Upper lobe of right lung (tissue), 1 donor: ENCODE measurements around the gene KRTCAP2. TPM values are rescaled to one million over a fixed set of nuclear protein-coding genes. Genes with fewer than 3 reads are reported as not detected.

Source experiments
- ATAC-seq: fragments of 200-7000 bp; cut with Tn5 transposase; one replicate; pipeline ENCODE4 v1.9.1; 2020; ENCODE audit warnings: mild to moderate bottlenecking, moderate library complexity
- DNase-seq: peaks from one replicate; pipeline ENCODE4 v3.0.0-alpha.2; 2020
- H3K27ac ChIP-seq: fragments of 200-600 bp; one replicate; pipeline ENCODE4 v1.8.0; 2022
- H3K27me3 ChIP-seq: fragments of 200-600 bp; one replicate; pipeline ENCODE4 v1.8.0; 2022; ENCODE audit warnings: mild to moderate bottlenecking
- H3K36me3 ChIP-seq: fragments of 200-600 bp; one replicate; pipeline ENCODE4 v1.8.0; 2022
- H3K4me1 ChIP-seq: fragments of 200-600 bp; one replicate; pipeline ENCODE4 v1.8.0; 2022
- H3K4me3 ChIP-seq: fragments of 200-600 bp; one replicate; pipeline ENCODE4 v1.8.0; 2022; ENCODE audit warnings: mild to moderate bottlenecking
- H3K9me3 ChIP-seq: fragments of 200-600 bp; one replicate; pipeline ENCODE4 v1.8.0; 2022
- CTCF ChIP-seq: fragments of 200-600 bp; IDR thresholded peaks from one replicate; pipeline ENCODE4 v1.8.0; 2022; ENCODE audit warnings: antibody characterized with exemption
- intact Hi-C: fragments of 100-400 bp; cut with DNase I; formaldehyde crosslinking; loops from one replicate; pipeline ENCODE4 v1.11.0; 2022
- total RNA-seq: library from RNA; stranded (reverse); fragmentation: NEBNext Ultra II Directional; extraction: Animal tissue kit (Norgen Biotek cat#: 25700); gene quantifications from one replicate; pipeline ENCODE4 v1.2.1, GENCODE V29; 2021
- donor health status: DM: no; HTN: yes; CAD: no; lungs with severe emphysema.

Gene KRTCAP2
- total RNA-seq, 1 donor from 2014 or later, result 130 TPM

- Histone ChIP-seq H3K27me3 (peaks cover 3% of the 10 kb centered on the region), H3K4me3 (peak overlapping the region; percentile 60), H3K4me1 (peaks cover 39% of the 10 kb centered on the region), H3K27ac (peak overlapping the region; percentile 91), H3K36me3 (peaks cover 47% of the 10 kb centered on the region), H3K9me3 (no peaks in the 10 kb centered on the region)
- intact Hi-C loops, result no loop called here
- no peak for TF ChIP-seq CTCF
- no peak for ATAC-seq
- DNase-seq, result no peak
Observed at GRCh38 chr1:155133799-155134281, 39.3 kb downstream of the KRTCAP2 start.

- no peak for DNase-seq
- ATAC-seq, result no peak
- H3K9me3 ChIP-seq, result no peaks in the 10 kb centered on the region
- TF ChIP-seq CTCF, result no peak
- peak overlapping the region; percentile 64 for H3K4me3 ChIP-seq
- intact Hi-C loops, result no loop called here
- peaks cover 9% of the 10 kb centered on the region for H3K27me3 ChIP-seq
- H3K4me1 ChIP-seq, result peaks cover 37% of the 10 kb centered on the region
- H3K27ac ChIP-seq, result peak overlapping the region; percentile 52
- H3K36me3 ChIP-seq, result peaks cover 32% of the 10 kb centered on the region
Observed at GRCh38 chr1:155131856-155132255, 41.2 kb downstream of the KRTCAP2 start.

GRCh38 chr1:155131285-155131684, 41.8 kb downstream of the KRTCAP2 start:
- Histone ChIP-seq H3K27ac (peak overlapping the region; percentile 52), H3K36me3 (peaks cover 32% of the 10 kb centered on the region), H3K4me3 (peak overlapping the region; percentile 64), H3K9me3 (no peaks in the 10 kb centered on the region), H3K27me3 (peaks cover 10% of the 10 kb centered on the region), H3K4me1 (peaks cover 38% of the 10 kb centered on the region)
- DNase-seq, result peak; percentile 76
- intact Hi-C loops, result no loop called here
- ATAC-seq, result no peak
- TF ChIP-seq CTCF, result no peak

GRCh38 chr1:155130272-155131006, 42.7 kb downstream of the KRTCAP2 start:
- peak overlapping the region; percentile 87 for H3K27ac ChIP-seq
- DNase-seq (no peak), ATAC-seq (no peak)
- TF ChIP-seq CTCF, result no peak
- H3K4me3 ChIP-seq, result peak overlapping the region; percentile 64
- peaks cover 45% of the 10 kb centered on the region for H3K4me1 ChIP-seq
- intact Hi-C loops, result no loop called here
- H3K27me3 ChIP-seq, result peaks cover 10% of the 10 kb centered on the region
- H3K9me3 ChIP-seq, result no peaks in the 10 kb centered on the region
- peaks cover 32% of the 10 kb centered on the region for H3K36me3 ChIP-seq

GRCh38 chr1:155128755-155129473, 44.2 kb downstream of the KRTCAP2 start:
- intact Hi-C loops, result loop anchor here (5.0 kb wide), 1 partner anchor 37 kb away; no protein-coding TSS in a partner anchor
- H3K4me1 ChIP-seq, result peaks cover 39% of the 10 kb centered on the region
- peaks cover 10% of the 10 kb centered on the region for H3K27me3 ChIP-seq
- no peaks in the 10 kb centered on the region for H3K9me3 ChIP-seq
- peak overlapping the region; percentile 64 for H3K4me3 ChIP-seq
- H3K36me3 ChIP-seq, result peaks cover 25% of the 10 kb centered on the region
- ATAC-seq, result peak; percentile 1
- DNase-seq, result peak; percentile 72
- peak overlapping the region; percentile 87 for H3K27ac ChIP-seq
- no peak for TF ChIP-seq CTCF
